Neural progenitor cell (in vitro differentiated cells): Measurements from ENCODE around the gene WSCD2. TPM values are rescaled to one million over a fixed set of nuclear protein-coding genes. Genes with fewer than 3 reads are reported as not detected.

ENCODE experiments used
- DNase-seq: peaks from one replicate; pipeline ENCODE4 v3.0.0-alpha.2; 2016; ENCODE audit warnings: low spot score
- H2AFZ ChIP-seq: fragments of 200-600 bp; sonication (generic); replicated peaks from 2 replicates; pipeline ENCODE4 v1.6.1; 2016; ENCODE audit warnings: antibody characterized with exemption
- H3F3A ChIP-seq: fragments of 200-600 bp; sonication (generic); 2 replicates; pipeline ENCODE4 v1.6.1; 2016; ENCODE audit warnings: antibody characterized with exemption, low read depth
- H3K27ac ChIP-seq: fragments of 200-600 bp; sonication (generic); 2 replicates; pipeline ENCODE4 v1.5.1; 2016; ENCODE audit warnings: mild to moderate bottlenecking
- H3K27me3 ChIP-seq: fragments of 200-600 bp; sonication (generic); 2 replicates; pipeline ENCODE4 v1.6.1; 2016; ENCODE audit warnings: mild to moderate bottlenecking, moderate library complexity
- H3K36me3 ChIP-seq: fragments of 200-600 bp; sonication (generic); 2 replicates; pipeline ENCODE4 v1.5.1; 2016
- H3K4me1 ChIP-seq: fragments of 200-600 bp; sonication (generic); 2 replicates; pipeline ENCODE4 v1.6.1; 2016; ENCODE audit warnings: mixed run types
- H3K4me2 ChIP-seq: fragments of 200-600 bp; sonication (generic); 2 replicates; pipeline ENCODE4 v1.6.1; 2016
- H3K4me3 ChIP-seq: fragments of 200-600 bp; sonication (generic); 2 replicates; pipeline ENCODE4 v1.5.1; 2016
- H3K79me2 ChIP-seq: fragments of 200-600 bp; sonication (generic); 2 replicates; pipeline ENCODE4 v1.6.1; 2016; ENCODE audit warnings: low read depth
- H3K9ac ChIP-seq: fragments of 200-600 bp; sonication (generic); 2 replicates; pipeline ENCODE4 v1.6.1; 2016
- H3K9me3 ChIP-seq: fragments of 200-600 bp; sonication (generic); 2 replicates; pipeline ENCODE4 v1.5.1; 2016; ENCODE audit warnings: low read depth
- H4K20me1 ChIP-seq: fragments of 200-600 bp; sonication (generic); 2 replicates; pipeline ENCODE4 v1.6.1; 2016; ENCODE audit warnings: low read depth
- H3K27ac Mint-ChIP-seq: 3 replicates; pipeline ENCODE4 v1.8.0; 2021; ENCODE audit warnings: mixed read lengths
- H3K27me3 Mint-ChIP-seq: 2 replicates; pipeline ENCODE4 v1.8.0; 2022; ENCODE audit warnings: low read depth, mild to moderate bottlenecking, inconsistent platforms, moderate library complexity, mixed read lengths; ENCODE audit not compliant: insufficient read depth
- H3K36me3 Mint-ChIP-seq: 3 replicates; pipeline ENCODE4 v1.8.0; 2021; ENCODE audit warnings: mixed read lengths
- H3K4me1 Mint-ChIP-seq: 3 replicates; pipeline ENCODE4 v1.8.0; 2021; ENCODE audit warnings: mixed read lengths
- H3K4me3 Mint-ChIP-seq: 3 replicates; pipeline ENCODE4 v1.8.0; 2021; ENCODE audit warnings: mild to moderate bottlenecking, moderate library complexity, mixed read lengths
- H3K9me3 Mint-ChIP-seq: 3 replicates; pipeline ENCODE4 v1.8.0; 2020; ENCODE audit warnings: mixed read lengths
- CTCF ChIP-seq: fragments of 200-600 bp; sonication (generic); IDR thresholded peaks from 2 replicates; pipeline ENCODE4 v1.5.1; 2017; ENCODE audit warnings: antibody characterized with exemption, mild to moderate bottlenecking
- EZH2 ChIP-seq: fragments of 200-600 bp; sonication (generic); IDR thresholded peaks from 2 replicates; pipeline ENCODE4 v1.6.1; 2017; ENCODE audit warnings: antibody characterized with exemption, mild to moderate bottlenecking, moderate library complexity
- EZH2phosphoT487 ChIP-seq: fragments of 200-600 bp; sonication (generic); IDR thresholded peaks from 2 replicates; pipeline ENCODE4 v1.6.1; 2017; ENCODE audit warnings: antibody characterized with exemption
- total RNA-seq: library from RNA; depleted of rRNA; stranded (reverse); fragments of >200 nt; gene quantifications from 2 replicates; pipeline ENCODE4 v1.2.3, GENCODE V29; 2015; ENCODE audit warnings: low replicate concordance

Gene WSCD2
- total RNA-seq, 1 donor from 2014 or later = 6.6 TPM

- Mint-ChIP-seq H3K27ac (no peak overlapping the region), H3K4me3 (no peak overlapping the region), H3K9me3 (no peaks in the 10 kb centered on the region), H3K27me3 (peaks cover 14% of the 10 kb centered on the region), H3K36me3 (no peaks in the 10 kb centered on the region), H3K4me1 (peaks cover 31% of the 10 kb centered on the region)
- Histone ChIP-seq H3K27me3 (no peaks in the 10 kb centered on the region), H2AFZ (no peak overlapping the region), H3K9me3 (no peaks in the 10 kb centered on the region), H3K36me3 (no peaks in the 10 kb centered on the region), H3K4me2 (peak overlapping the region; percentile 57), H3K4me1 (peaks cover 48% of the 10 kb centered on the region), H3K79me2 (no peaks in the 10 kb centered on the region), H3K9ac (no peak overlapping the region), H3K4me3 (no peak overlapping the region), H3F3A (peaks cover 27% of the 10 kb centered on the region), H4K20me1 (no peaks in the 10 kb centered on the region), H3K27ac (peak overlapping the region; percentile 24)
- DNase-seq = peak; percentile 70
- no peak for TF ChIP-seq EZH2phosphoT487
- TF ChIP-seq EZH2 = no peak
- TF ChIP-seq CTCF = no peak
These were observed 12.6 kb downstream of the WSCD2 start for GRCh38 chr12:108141600-108142130.

- Histone ChIP-seq H3K79me2 (no peaks in the 10 kb centered on the region), H3K4me3 (no peak overlapping the region), H3F3A (peaks cover 24% of the 10 kb centered on the region), H3K9me3 (no peaks in the 10 kb centered on the region), H4K20me1 (no peaks in the 10 kb centered on the region), H2AFZ (no peak overlapping the region), H3K27me3 (no peaks in the 10 kb centered on the region), H3K4me2 (no peak overlapping the region), H3K27ac (no peak overlapping the region), H3K4me1 (peaks cover 37% of the 10 kb centered on the region), H3K36me3 (no peaks in the 10 kb centered on the region), H3K9ac (no peak overlapping the region)
- no peak overlapping the region for H3K27ac Mint-ChIP-seq
- peaks cover 14% of the 10 kb centered on the region for H3K27me3 Mint-ChIP-seq
- no peak overlapping the region for H3K4me3 Mint-ChIP-seq
- TF ChIP-seq CTCF (no peak), EZH2phosphoT487 (no peak), EZH2 (no peak)
- no peaks in the 10 kb centered on the region for H3K36me3 Mint-ChIP-seq
- DNase-seq = no peak
- H3K4me1 Mint-ChIP-seq = peaks cover 27% of the 10 kb centered on the region
- H3K9me3 Mint-ChIP-seq = no peaks in the 10 kb centered on the region
These were observed 14.1 kb downstream of the WSCD2 start for GRCh38 chr12:108143144-108143543.

GRCh38 chr12:108144080-108144479, 15.0 kb downstream of the WSCD2 start:
- peaks cover 31% of the 10 kb centered on the region for H3K4me1 Mint-ChIP-seq
- TF ChIP-seq EZH2phosphoT487 = no peak
- TF ChIP-seq CTCF = no peak
- TF ChIP-seq EZH2 = no peak
- H3K4me3 Mint-ChIP-seq = no peak overlapping the region
- Histone ChIP-seq H3F3A (peaks cover 24% of the 10 kb centered on the region), H3K9ac (no peak overlapping the region), H3K4me3 (no peak overlapping the region), H4K20me1 (no peaks in the 10 kb centered on the region), H3K4me1 (peaks cover 37% of the 10 kb centered on the region), H3K79me2 (no peaks in the 10 kb centered on the region), H3K27me3 (no peaks in the 10 kb centered on the region), H3K36me3 (no peaks in the 10 kb centered on the region), H3K27ac (no peak overlapping the region), H3K4me2 (no peak overlapping the region), H3K9me3 (no peaks in the 10 kb centered on the region), H2AFZ (no peak overlapping the region)
- H3K36me3 Mint-ChIP-seq = no peaks in the 10 kb centered on the region
- peaks cover 18% of the 10 kb centered on the region for H3K27me3 Mint-ChIP-seq
- H3K9me3 Mint-ChIP-seq = no peaks in the 10 kb centered on the region
- no peak for DNase-seq
- no peak overlapping the region for H3K27ac Mint-ChIP-seq
